Transverse colon (tissue), 4 donors: ENCODE data around the gene TEDC1. TPM values are rescaled to one million over a fixed set of nuclear protein-coding genes. Genes with fewer than 3 reads are reported as not detected.
A peak's percentile ranks its signal among the peaks of the same experiment; 100 is the strongest.

Experiments
- DNase-seq: peaks from one replicate; pipeline ENCODE4 v3.0.0-alpha.2; 2019
- H3K27ac ChIP-seq, 4 donors: fragments of 200-600 bp; sonication (generic); 2 replicates each; pipeline ENCODE4 v1.5.1; 2016 to 2018; ENCODE audit warnings: inconsistent platforms in 4 of 4
- H3K27me3 ChIP-seq: fragments of 200-600 bp; sonication (generic); 2 replicates; pipeline ENCODE4 v1.5.1; 2017; ENCODE audit warnings: inconsistent platforms
- H3K36me3 ChIP-seq, 4 donors: fragments of 200-600 bp; sonication (generic); 2 replicates each; pipeline ENCODE4 v1.5.1; 2017 to 2019; ENCODE audit warnings: inconsistent platforms in 4 of 4
- H3K4me1 ChIP-seq, 4 donors: fragments of 200-600 bp; sonication (generic); 2 replicates each; pipeline ENCODE4 v1.5.1; 2017 to 2020; ENCODE audit warnings: inconsistent platforms in 4 of 4
- H3K4me3 ChIP-seq, 4 donors: fragments of 200-600 bp; sonication (generic); 1 replicate in 1 of 4; 2 replicates in 3 of 4; pipeline versions ENCODE4 v1.5.1 to v1.6.1; 2017 to 2019; ENCODE audit warnings: inconsistent platforms in 4 of 4
- H3K9me3 ChIP-seq, 2 donors: fragments of 200-600 bp; sonication (generic); 2 replicates each; pipeline ENCODE4 v1.5.1; 2017 to 2019; ENCODE audit warnings: inconsistent platforms in 2 of 2
- EP300 ChIP-seq: sonication (generic); formaldehyde crosslinking; IDR thresholded peaks from one replicate; pipeline ENCODE4 v1.6.1; 2017; ENCODE audit warnings: antibody characterized with exemption, low read depth
- POLR2A ChIP-seq: fragments of 450-650 bp; IDR thresholded peaks from one replicate; pipeline ENCODE4 v1.6.1; 2016; ENCODE audit warnings: antibody characterized with exemption, mild to moderate bottlenecking, moderate library complexity
- POLR2AphosphoS5 ChIP-seq, 3 donors: sonication (generic); formaldehyde crosslinking; IDR thresholded peaks; one replicate each; pipeline ENCODE4 v1.6.1; 2016; ENCODE audit warnings: antibody characterized with exemption in 3 of 3
- WGBS, 2 donors: methylation state at CpG; one replicate each; pipeline ENCODE4 v1.1.5; 2018; ENCODE audit warnings: low coverage in 1 of 2; 5-methylcytosine and 5-hydroxymethylcytosine counted together
- in situ Hi-C, 4 donors: fragments of 200-750 bp; cut with MboI; loops; one replicate each; pipeline versions ENCODE4 v1.15.0 to v1.15.1; 2017; ENCODE audit warnings: low sequenced_read_pairs in 3 of 4, low pct_ligation_motif_present in 1 of 4, low pct_unique_long_range_greater_than_20kb in 1 of 4
- intact Hi-C: fragments of 100-400 bp; cut with DNase I; formaldehyde crosslinking; loops from one replicate; pipeline ENCODE4 v1.15.1; 2023; ENCODE audit warnings: low total_unique reads
- total RNA-seq, 4 donors: library from RNA; depleted of rRNA; stranded (reverse); fragments of >200 nt; gene quantifications; one replicate each; pipeline ENCODE4 v1.1.0, GENCODE V29; 2016
- TF ChIP-seq, protein P1 (sequence below), 5 experiments: fragments of 200-600 bp in 3 of 5; fragments of 450-650 bp in 2 of 5; sonication (generic) in 3 of 5; IDR thresholded peaks; 1 replicate in 2 of 5; 2 replicates in 3 of 5; pipeline ENCODE4 v1.5.1; 2016 to 2017; ENCODE audit warnings: antibody characterized with exemption in 5 of 5, inconsistent platforms in 3 of 5, mild to moderate bottlenecking in 2 of 5, moderate library complexity in 1 of 5

TEDC1 gene
- total RNA-seq, 4 donors from 2014 or later: 10.8 to 52.9 (median 29.5) TPM

DNA sequence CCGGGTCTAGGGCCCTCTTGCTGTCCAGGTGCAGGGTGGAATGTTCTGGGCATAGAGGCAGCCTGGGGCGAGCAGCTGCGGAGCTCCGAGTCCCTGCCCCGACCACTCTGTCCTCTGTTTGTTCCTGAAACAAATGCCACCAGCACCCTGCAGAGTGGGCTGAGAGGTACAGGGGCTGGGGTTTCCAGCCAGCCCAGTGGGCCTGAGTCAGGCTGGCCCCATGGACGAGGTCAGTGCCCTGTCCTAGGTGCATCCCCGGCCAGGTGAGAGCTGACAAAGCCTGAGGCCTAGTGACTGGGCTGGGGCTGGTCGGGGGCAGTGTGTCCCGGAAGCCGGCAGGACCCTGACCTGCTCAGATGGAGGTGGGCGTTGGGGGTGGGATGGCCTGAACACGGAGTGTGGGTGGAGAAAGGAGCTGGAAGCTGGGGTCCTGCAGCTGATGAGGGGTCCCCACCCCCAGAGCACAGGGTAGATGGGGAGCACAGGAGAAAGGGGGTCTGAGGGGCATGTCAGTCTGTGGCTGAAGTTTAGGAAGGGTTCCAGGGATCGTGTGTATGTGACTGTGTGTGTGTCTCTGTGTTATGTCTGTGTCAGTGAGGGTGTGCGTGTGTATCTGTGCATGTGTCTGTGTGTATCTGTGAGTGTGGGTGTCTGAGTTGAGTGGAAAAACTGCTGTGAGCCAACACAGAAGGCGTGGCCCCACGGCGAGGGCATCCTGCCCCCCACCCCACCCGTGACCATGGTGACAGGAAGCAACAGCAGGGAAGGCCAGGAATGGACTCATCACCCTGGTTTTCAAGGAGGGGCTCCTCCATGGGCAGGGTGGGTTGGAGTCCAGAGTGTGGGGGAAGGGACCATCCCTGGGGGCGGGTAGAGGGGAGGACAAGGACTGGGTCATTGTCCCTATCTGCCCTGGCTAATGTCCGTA lies 6.7 kb upstream of the TEDC1 start:
- no peaks in the 10 kb centered on the region for H3K36me3 ChIP-seq
- intact Hi-C loops: loop anchor here (5.0 kb wide), 1 partner anchor 43 kb away; the partner anchor contains the start of gene TMEM121
- DNase-seq: no peak
- no peaks in the 10 kb centered on the region for H3K9me3 ChIP-seq
- peak overlapping the region; percentile 91 to 99 (median 98) for H3K27ac ChIP-seq
- WGBS, 2 donors: 64 to 77% methylated on average over 5 to 20 of the region's 20 CpGs
- no peak overlapping the region for H3K4me3 ChIP-seq
- in situ Hi-C loops: no loop called here
- H3K4me1 ChIP-seq: peaks cover 42 to 89% (median 73%) of the 10 kb centered on the region in 4 donors
- TF ChIP-seq, protein P1, sequence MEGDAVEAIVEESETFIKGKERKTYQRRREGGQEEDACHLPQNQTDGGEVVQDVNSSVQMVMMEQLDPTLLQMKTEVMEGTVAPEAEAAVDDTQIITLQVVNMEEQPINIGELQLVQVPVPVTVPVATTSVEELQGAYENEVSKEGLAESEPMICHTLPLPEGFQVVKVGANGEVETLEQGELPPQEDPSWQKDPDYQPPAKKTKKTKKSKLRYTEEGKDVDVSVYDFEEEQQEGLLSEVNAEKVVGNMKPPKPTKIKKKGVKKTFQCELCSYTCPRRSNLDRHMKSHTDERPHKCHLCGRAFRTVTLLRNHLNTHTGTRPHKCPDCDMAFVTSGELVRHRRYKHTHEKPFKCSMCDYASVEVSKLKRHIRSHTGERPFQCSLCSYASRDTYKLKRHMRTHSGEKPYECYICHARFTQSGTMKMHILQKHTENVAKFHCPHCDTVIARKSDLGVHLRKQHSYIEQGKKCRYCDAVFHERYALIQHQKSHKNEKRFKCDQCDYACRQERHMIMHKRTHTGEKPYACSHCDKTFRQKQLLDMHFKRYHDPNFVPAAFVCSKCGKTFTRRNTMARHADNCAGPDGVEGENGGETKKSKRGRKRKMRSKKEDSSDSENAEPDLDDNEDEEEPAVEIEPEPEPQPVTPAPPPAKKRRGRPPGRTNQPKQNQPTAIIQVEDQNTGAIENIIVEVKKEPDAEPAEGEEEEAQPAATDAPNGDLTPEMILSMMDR (IDR thresholded peaks at IDR 0.05): no peak
- peak in 1 of 3 donors; percentile 48 for TF ChIP-seq POLR2AphosphoS5 (IDR thresholded peaks at IDR 0.05)
- TF ChIP-seq POLR2A: peak; percentile 11
- TF ChIP-seq EP300: no peak
- peaks cover 30% of the 10 kb centered on the region for H3K27me3 ChIP-seq

DNA sequence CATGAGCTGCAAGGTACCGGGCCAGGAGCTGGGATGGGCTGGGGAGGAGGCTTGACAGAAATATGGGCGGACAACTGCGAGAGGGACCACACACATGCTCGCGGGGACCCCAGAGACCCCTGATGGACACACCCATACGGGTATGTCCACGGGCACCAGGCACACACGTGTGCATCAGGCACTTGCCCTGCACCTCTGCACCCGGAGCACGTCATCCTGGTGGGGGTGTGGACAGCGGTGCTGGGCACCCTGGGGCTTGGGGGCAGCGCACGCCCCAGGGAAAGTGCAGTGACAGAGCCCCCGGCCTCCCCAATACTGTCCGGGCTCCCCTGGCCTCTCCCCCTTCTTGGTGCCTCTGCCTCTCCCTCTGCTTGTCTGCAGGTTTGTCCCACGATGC lies 6.1 kb upstream of the TEDC1 start:
- DNase-seq: no peak
- 67% methylated on average over 13 of the region's 16 CpGs; no CpG with 5 or more reads in 1 of the 2 donors for WGBS, 2 donors
- Histone ChIP-seq H3K36me3 (no peaks in the 10 kb centered on the region), H3K27ac (peak overlapping the region; percentile 98 to 99 (median 99)), H3K4me3 (no peak overlapping the region), H3K4me1 (peaks cover 46 to 95% (median 78%) of the 10 kb centered on the region in 4 donors), H3K27me3 (peaks cover 23% of the 10 kb centered on the region), H3K9me3 (no peaks in the 10 kb centered on the region)
- in situ Hi-C loops (no loop called here), intact Hi-C loops (loop anchor here (5.0 kb wide), 1 partner anchor 42 kb away; the partner anchor contains the start of gene TMEM121)
- TF ChIP-seq EP300: no peak
- TF ChIP-seq POLR2A: no peak

DNA sequence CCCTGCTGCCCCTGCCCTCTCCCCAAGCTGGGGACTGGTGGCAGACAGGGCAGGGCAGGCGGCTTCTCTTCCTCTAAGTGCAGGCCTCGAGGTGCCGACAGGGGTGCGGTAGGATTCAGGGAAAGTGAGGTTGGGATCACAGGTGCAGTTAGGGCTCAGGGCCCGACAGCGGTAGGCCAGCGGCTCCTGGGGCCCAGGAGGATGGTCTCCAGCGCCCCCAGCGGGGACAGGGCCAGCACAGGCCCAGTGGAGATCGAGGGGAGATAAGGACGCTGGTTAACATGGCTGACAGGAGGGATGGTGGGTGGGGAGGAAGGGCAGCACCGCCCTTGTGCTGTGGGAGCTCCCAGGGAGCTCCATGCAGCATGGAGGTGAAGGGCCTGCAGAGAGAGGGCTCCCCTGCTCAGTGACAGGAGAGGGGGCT lies 5.3 kb upstream of the TEDC1 start:
- Histone ChIP-seq H3K9me3 (no peaks in the 10 kb centered on the region), H3K36me3 (no peaks in the 10 kb centered on the region), H3K4me1 (peaks cover 42 to 94% (median 75%) of the 10 kb centered on the region in 4 donors), H3K27me3 (peaks cover 16% of the 10 kb centered on the region), H3K27ac (peak overlapping the region; percentile 98 to 99 (median 99)), H3K4me3 (no peak overlapping the region)
- no peak for DNase-seq
- TF ChIP-seq, protein P1 (IDR thresholded peaks at IDR 0.05): peak in 2 of 5 experiments; percentile 11 to 19
- TF ChIP-seq POLR2A: no peak
- in situ Hi-C loops: no loop called here
- intact Hi-C loops: no loop called here
- 58% methylated on average over 12 of the region's 12 CpGs; no CpG with 5 or more reads in 1 of the 2 donors for WGBS, 2 donors

DNA sequence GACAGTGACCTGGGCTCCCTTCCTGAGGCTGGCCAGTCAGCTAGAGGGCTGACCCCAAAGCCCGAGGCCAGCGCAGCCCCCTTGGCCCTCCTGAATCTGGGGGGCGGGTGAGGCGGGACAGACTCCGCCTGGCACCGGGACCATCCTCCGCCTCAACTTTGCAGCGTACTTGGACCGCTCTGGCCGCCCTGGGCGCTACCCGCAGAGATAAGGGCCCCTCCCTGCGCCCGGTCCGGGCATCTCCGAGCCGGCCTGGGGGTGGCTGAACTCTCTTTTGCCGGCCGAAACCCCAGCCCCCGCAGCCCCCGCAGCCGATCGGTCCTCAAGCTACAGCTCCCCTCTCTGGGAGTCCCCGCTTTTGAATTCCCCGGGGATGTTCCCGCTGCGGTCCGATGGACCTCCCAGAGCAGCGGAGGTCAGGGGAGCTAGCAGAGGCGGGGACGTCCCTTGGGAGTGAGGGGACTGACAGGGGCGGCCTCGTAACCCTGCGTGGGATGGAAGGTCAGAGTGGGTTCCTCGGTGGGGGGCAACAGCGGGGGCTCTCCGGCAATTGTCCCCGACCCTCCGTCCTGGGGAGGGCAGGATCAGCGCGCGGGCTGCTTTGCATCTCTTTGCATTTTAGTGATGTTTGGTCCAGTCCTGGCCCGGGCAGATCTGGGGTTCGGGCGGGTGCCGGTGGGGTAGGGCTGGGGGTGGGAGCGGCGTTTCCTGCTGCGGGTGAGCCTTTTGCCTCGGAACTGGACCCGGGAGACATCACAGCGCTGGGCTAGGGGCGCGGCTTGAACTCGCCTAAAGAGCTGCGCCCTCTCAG lies 4.7 kb upstream of the TEDC1 start, which contains the start of gene CRIP1:
Gene CRIP1 (plus strand): TSS at position 724 of the 811 bp plus-strand sequence. CDS start 374 bp downstream, outside the sequence.
- H3K4me1 ChIP-seq: peaks cover 35 to 89% (median 70%) of the 10 kb centered on the region in 4 donors
- no peak for DNase-seq
- intact Hi-C loops: no loop called here
- peak within 1 kb of the TSS; percentile 98 to 99 (median 99) for H3K27ac ChIP-seq
- in situ Hi-C loops: no loop called here
- H3K4me3 ChIP-seq: peak within 1 kb of the TSS; percentile 38 to 64 (median 44)
- TF ChIP-seq EP300: no peak
- TF ChIP-seq POLR2A: no peak
- TF ChIP-seq, protein P1 (IDR thresholded peaks at IDR 0.05): no peak
- TF ChIP-seq POLR2AphosphoS5 (IDR thresholded peaks at IDR 0.05): no peak
- H3K9me3 ChIP-seq: no peaks in the 10 kb centered on the region
- no peaks in the 10 kb centered on the region for H3K36me3 ChIP-seq
- 7% methylated on average over 40 of the region's 56 CpGs; no CpG with 5 or more reads in 1 of the 2 donors for WGBS, 2 donors
- H3K27me3 ChIP-seq: peaks cover 16% of the 10 kb centered on the region
